IMR-90 (cell line): ENCODE results near the gene KRT9. TPM values are rescaled to one million over a fixed set of nuclear protein-coding genes. Genes with fewer than 3 reads are reported as not detected.

Experiments
- ATAC-seq: fragments of 200-7000 bp; cut with Tn5 transposase; 2 replicates; pipeline ENCODE4 v1.9.1; 2020; ENCODE audit warnings: low read depth, mild to moderate bottlenecking, moderate library complexity
- BruUV-seq: library from RNA; stranded (reverse); fragments of 400-500 nt; replicated peaks from 2 replicates; lab custom pipeline; 2021; lab: Mats Ljungman, UMichigan
- CTCF ChIA-PET: fragments of 300-600 bp; formaldehyde crosslinking; extraction: SDS; loops from one replicate; lab custom pipeline; 2021; ENCODE audit warnings: antibody characterized with exemption; lab: Yijun Ruan, JAX
- POLR2A ChIA-PET: fragments of 300-600 bp; sonication (Branson Sonifier 250); formaldehyde crosslinking; loops from one replicate; lab custom pipeline; 2022; ENCODE audit warnings: antibody characterized with exemption; ENCODE audit not compliant: unreplicated experiment; lab: Charles Lee
- DNase-seq: peaks from one replicate; pipeline ENCODE4 v3.0.0; 2013
- H2AFZ ChIP-seq: replicated peaks from 2 replicates; pipeline ENCODE3; 2013; ENCODE audit warnings: low read length, mild to moderate bottlenecking; ENCODE audit not compliant: poor library complexity
- H2AK5ac ChIP-seq: 2 replicates; pipeline ENCODE4 v1.6.1; 2013; ENCODE audit warnings: low read depth, low read length, inconsistent platforms
- H2AK9ac ChIP-seq: replicated peaks from 2 replicates; pipeline ENCODE3; 2013; ENCODE audit warnings: mild to moderate bottlenecking, low read depth, low read length, moderate library complexity; ENCODE audit not compliant: poor library complexity
- H2BK120ac ChIP-seq: 2 replicates; pipeline ENCODE4 v1.6.1; 2013; ENCODE audit warnings: low read depth, low read length, inconsistent platforms
- H2BK15ac ChIP-seq: 3 replicates; pipeline ENCODE4 v1.6.1; 2013; ENCODE audit warnings: low read depth, low read length, inconsistent platforms
- H2BK20ac ChIP-seq: 2 replicates; pipeline ENCODE4 v1.6.1; 2013; ENCODE audit warnings: low read depth, mild to moderate bottlenecking, inconsistent platforms, low read length, moderate library complexity
- H2BK5ac ChIP-seq: 2 replicates; pipeline ENCODE4 v1.6.1; 2013; ENCODE audit warnings: mild to moderate bottlenecking, low read depth, low read length, inconsistent platforms; ENCODE audit not compliant: poor library complexity, severe bottlenecking
- H3K14ac ChIP-seq: replicated peaks from 2 replicates; pipeline ENCODE4 v1.6.1; 2013; ENCODE audit warnings: low read depth, low read length, inconsistent platforms
- H3K18ac ChIP-seq: 2 replicates; pipeline ENCODE4 v1.6.1; 2013; ENCODE audit warnings: low read depth, low read length, control low read depth
- H3K23ac ChIP-seq: 2 replicates; pipeline ENCODE4 v1.6.1; 2013; ENCODE audit warnings: low read depth, low read length, inconsistent platforms
- H3K27ac ChIP-seq: 2 replicates; pipeline ENCODE4 v1.5.1; 2013; ENCODE audit warnings: mild to moderate bottlenecking, control low read depth, low read length; ENCODE audit not compliant: insufficient read depth
- H3K27me3 ChIP-seq: 2 replicates; pipeline ENCODE4 v1.6.1; 2013; ENCODE audit warnings: low read length; ENCODE audit not compliant: control insufficient read depth, insufficient read depth
- H3K36me3 ChIP-seq: 2 replicates; pipeline ENCODE4 v1.6.1; 2013; ENCODE audit warnings: low read length, mixed read lengths; ENCODE audit not compliant: control insufficient read depth, insufficient read depth
- H3K4ac ChIP-seq: 2 replicates; pipeline ENCODE4 v1.6.1; 2013; ENCODE audit warnings: low read depth, low read length, inconsistent platforms
- H3K4me1 ChIP-seq: 2 replicates; pipeline ENCODE4 v1.6.1; 2013; ENCODE audit warnings: low read length, mixed read lengths; ENCODE audit not compliant: control insufficient read depth, insufficient read depth
- H3K4me2 ChIP-seq: 2 replicates; pipeline ENCODE4 v1.6.1; 2013; ENCODE audit warnings: low read depth, mild to moderate bottlenecking, control low read depth, low read length, moderate library complexity
- H3K4me3 ChIP-seq: 2 replicates; pipeline ENCODE4 v1.5.1; 2013; ENCODE audit warnings: low read depth, mild to moderate bottlenecking, control low read depth, low read length, moderate library complexity; ENCODE audit not compliant: insufficient read depth
- H3K56ac ChIP-seq: 2 replicates; pipeline ENCODE4 v1.6.1; 2013; ENCODE audit warnings: low read length, inconsistent platforms; ENCODE audit not compliant: insufficient read depth; ENCODE audit errors: extremely low read depth
- H3K79me1 ChIP-seq, 2 experiments: 2 replicates each; pipeline ENCODE4 v1.6.1; 2013; ENCODE audit warnings: low read length in 2 of 2, inconsistent platforms in 1 of 2, low read depth in 1 of 2
- H3K9ac ChIP-seq: 2 replicates; pipeline ENCODE4 v1.6.1; 2013; ENCODE audit warnings: low read depth, low read length, control low read depth
- H3K9me1 ChIP-seq: 2 replicates; pipeline ENCODE4 v1.6.1; 2013; ENCODE audit warnings: low read length, inconsistent platforms; ENCODE audit not compliant: insufficient read depth
- H3K9me3 ChIP-seq: 2 replicates; pipeline ENCODE4 v1.6.1; 2013; ENCODE audit warnings: low read length; ENCODE audit not compliant: control insufficient read depth, insufficient read depth
- H4K20me1 ChIP-seq: 2 replicates; pipeline ENCODE4 v1.6.1; 2013; ENCODE audit warnings: low read length, inconsistent platforms; ENCODE audit not compliant: insufficient read depth
- H4K5ac ChIP-seq: 2 replicates; pipeline ENCODE4 v1.6.1; 2013; ENCODE audit warnings: mild to moderate bottlenecking, low read depth, low read length, control low read depth
- H4K8ac ChIP-seq, 2 experiments: 2 replicates each; pipeline ENCODE4 v1.6.1; 2013; ENCODE audit warnings: low read depth in 2 of 2, low read length in 2 of 2, control low read depth in 1 of 2, inconsistent platforms in 1 of 2
- H4K91ac ChIP-seq: 2 replicates; pipeline ENCODE4 v1.6.1; 2013; ENCODE audit warnings: low read depth, low read length, inconsistent platforms; ENCODE audit not compliant: insufficient read depth
- FOS ChIP-seq: fragments of 150-350 bp; IDR thresholded peaks from 2 replicates; pipeline ENCODE4 v1.6.1; 2016; ENCODE audit warnings: low read depth, low read length
- MXI1 ChIP-seq: IDR thresholded peaks from 2 replicates; pipeline ENCODE4 v1.6.1; 2012; ENCODE audit warnings: low read depth, mild to moderate bottlenecking, low read length, moderate library complexity, borderline replicate concordance
- RCOR1 ChIP-seq: IDR thresholded peaks from 2 replicates; pipeline ENCODE4 v1.6.1; 2012; ENCODE audit warnings: mild to moderate bottlenecking, low read length, improper control_type of control experiment; ENCODE audit not compliant: insufficient replicate concordance
- whole genome bisulfite sequencing, 2 experiments: methylation state at CpG; one replicate each; pipeline versions ENCODE4 v1.1.5 to v1.1.7; 2013; ENCODE audit warnings: missing lambda C conversion rate in 2 of 2; ENCODE audit not compliant: insufficient read length in 1 of 2; ENCODE audit errors: extremely low coverage in 2 of 2; 5-methylcytosine and 5-hydroxymethylcytosine counted together
- dilution Hi-C: fragments of 300-500 bp; cut with HindIII; formaldehyde crosslinking; loops from one replicate; pipeline ENCODE4 v1.14.3; 2018; ENCODE audit warnings: low sequenced_read_pairs; ENCODE audit not compliant: unreplicated experiment
- in situ Hi-C: fragments of 300-500 bp; cut with MboI; formaldehyde crosslinking; loops from 3 replicates; pipeline ENCODE4 v1.14.3; 2019; ENCODE audit warnings: low sequenced_read_pairs, inconsistent platforms, mixed read lengths
- intact Hi-C: fragments of 100-400 bp; cut with micrococcal nuclease; formaldehyde crosslinking; loops from 2 replicates; pipeline ENCODE4 v1.10.0; 2022
- polyA plus RNA-seq, 3 experiments: library from polyadenylated mRNA; depleted of rRNA; stranded (reverse); fragments of >200 nt; gene quantifications; 2 replicates each; pipeline ENCODE4 v1.2.3, GENCODE V29; 2012; ENCODE audit warnings: low replicate concordance in 1 of 3
- total RNA-seq: library from RNA; depleted of rRNA; stranded (reverse); fragments of >200 nt; gene quantifications from 2 replicates; pipeline ENCODE4 v1.2.3, GENCODE V29; 2012
- TF ChIP-seq, protein P1 (sequence below): fragments of 150-350 bp; IDR thresholded peaks from 2 replicates; pipeline ENCODE4 v1.6.1; 2017; ENCODE audit warnings: mild to moderate bottlenecking, antibody characterized with exemption, low read length, low read depth

KRT9 gene
- total and polyA plus RNA-seq, 2 of the 4 experiments (the other 2 are of a cell fraction), result not detected

- Histone ChIP-seq H3K9ac (no peak overlapping the region), H2BK20ac (no peak overlapping the region), H3K27me3 (peaks cover 57% of the 10 kb centered on the region), H3K79me1 (no peaks in the 10 kb centered on the region), H2BK5ac (no peak overlapping the region), H3K4me3 (no peak overlapping the region), H3K9me1 (no peaks in the 10 kb centered on the region; the same call in 1 of the 2 replicates), H3K9me3 (no peaks in the 10 kb centered on the region), H4K91ac (no peak overlapping the region), H4K20me1 (no peaks in the 10 kb centered on the region), H3K18ac (no peak overlapping the region), H4K5ac (no peak overlapping the region), H2AK9ac (no peak overlapping the region), H2AK5ac (no peak overlapping the region), H3K4me1 (no peaks in the 10 kb centered on the region), H3K14ac (no peak overlapping the region), H2BK120ac (no peak overlapping the region), H2AFZ (no peak overlapping the region), H3K4ac (no peak overlapping the region), H3K56ac (no peak overlapping the region), H2BK15ac (no peak overlapping the region), H3K27ac (no peak overlapping the region), H3K23ac (no peak overlapping the region), H3K4me2 (no peak overlapping the region), H4K8ac (no peak overlapping the region), H3K36me3 (no peaks in the 10 kb centered on the region)
- in situ Hi-C loops, result no loop called here
- no peak for DNase-seq
- intact Hi-C loops, result no loop called here
- whole genome bisulfite sequencing, 2 experiments, result no CpG with 5 or more reads among the region's 3 CpGs
- no TSS peak for BruUV-seq
- TF ChIP-seq FOS, result no peak
- no peak for TF ChIP-seq MXI1
- TF ChIP-seq, protein P1, sequence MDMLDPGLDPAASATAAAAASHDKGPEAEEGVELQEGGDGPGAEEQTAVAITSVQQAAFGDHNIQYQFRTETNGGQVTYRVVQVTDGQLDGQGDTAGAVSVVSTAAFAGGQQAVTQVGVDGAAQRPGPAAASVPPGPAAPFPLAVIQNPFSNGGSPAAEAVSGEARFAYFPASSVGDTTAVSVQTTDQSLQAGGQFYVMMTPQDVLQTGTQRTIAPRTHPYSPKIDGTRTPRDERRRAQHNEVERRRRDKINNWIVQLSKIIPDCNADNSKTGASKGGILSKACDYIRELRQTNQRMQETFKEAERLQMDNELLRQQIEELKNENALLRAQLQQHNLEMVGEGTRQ, result no peak
- no peak for TF ChIP-seq RCOR1
- ChIA-PET CTCF (no interaction called here), POLR2A (no interaction called here)
- no peak for ATAC-seq
- dilution Hi-C loops, result no loop called here
Measured at GRCh38 chr17:41589301-41589700, 17.4 kb upstream of the KRT9 start.
